ENCODE results near the gene RBM7.

RBM7 gene

DNA sequence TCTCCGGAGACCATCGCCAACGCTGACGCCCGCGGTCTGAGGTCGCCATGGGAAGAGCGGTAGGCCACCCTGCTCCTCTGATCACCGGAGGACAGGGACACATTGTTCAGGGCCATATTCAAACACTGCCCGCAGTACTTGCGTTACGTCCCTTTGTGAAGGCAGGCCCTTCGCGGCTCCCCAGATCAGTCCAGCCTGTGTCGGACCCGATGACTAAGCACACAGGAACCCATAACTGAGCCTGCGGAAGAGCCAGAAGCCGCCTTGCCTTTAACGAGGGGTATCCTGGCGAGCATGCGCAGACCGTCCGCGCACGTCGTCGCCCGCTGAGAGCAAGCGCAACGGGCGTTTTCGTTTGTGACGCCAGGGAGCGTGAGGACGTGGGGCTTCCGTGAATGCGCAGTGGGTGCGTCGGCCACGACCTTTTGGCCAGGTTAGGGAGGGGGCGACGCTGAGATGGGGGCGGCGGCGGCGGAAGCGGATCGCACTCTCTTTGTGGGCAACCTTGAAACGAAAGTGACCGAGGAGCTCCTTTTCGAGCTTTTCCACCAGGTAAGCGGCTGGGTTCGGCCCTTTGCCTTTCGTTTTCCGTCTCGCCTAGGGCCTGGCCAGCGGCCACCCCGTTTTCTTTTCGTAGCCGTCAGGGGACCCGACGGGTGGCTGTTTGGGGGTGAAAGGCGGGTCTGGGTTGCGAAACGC lies at the start of gene RBM7, which contains the start of gene C11orf71:
RBM7 (plus strand) TSS at position 451 of the 699 bp plus-strand sequence; CDS start at position 457, 6 bp downstream.
C11orf71 (minus strand) TSS at position 296 of the 699 bp plus-strand sequence; CDS start at position 116, 180 bp downstream.
- peak; percentile 92 to 97 for DNase-seq (ENCODE audit: extremely low read depth in 1 of 2, low read depth in 1 of 2)

GRCh38 chr11:114353443-114353842 lies 47.0 kb upstream of the RBM7 start:
- DNase-seq (ENCODE audit: extremely low read depth in 1 of 2, low read depth in 1 of 2), result no peak

DNA sequence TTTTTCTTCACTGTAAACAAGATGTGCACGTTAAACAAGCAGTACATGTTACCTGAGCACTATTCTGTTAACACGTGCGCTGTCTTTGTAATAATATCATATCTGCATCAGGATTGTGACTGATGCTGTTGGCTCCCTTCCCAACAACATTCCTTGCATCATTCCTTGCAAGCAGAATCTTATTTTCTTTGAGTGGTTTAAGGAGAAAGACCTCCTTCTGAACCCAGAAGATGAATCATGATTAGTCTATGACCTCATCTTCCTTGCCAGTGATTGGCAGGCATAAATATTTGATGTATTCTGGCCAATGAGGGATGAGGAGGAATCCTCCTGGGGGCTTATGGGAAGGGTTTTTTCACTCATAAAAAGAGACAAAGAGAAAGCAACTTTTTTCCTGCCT lies 46.4 kb upstream of the RBM7 start:
- DNase-seq (ENCODE audit: extremely low read depth in 1 of 2, low read depth in 1 of 2), result no peak

GRCh38 chr11:114358716-114359115 lies 41.8 kb upstream of the RBM7 start:
- DNase-seq (ENCODE audit: extremely low read depth in 1 of 2, low read depth in 1 of 2), result no peak

DNA sequence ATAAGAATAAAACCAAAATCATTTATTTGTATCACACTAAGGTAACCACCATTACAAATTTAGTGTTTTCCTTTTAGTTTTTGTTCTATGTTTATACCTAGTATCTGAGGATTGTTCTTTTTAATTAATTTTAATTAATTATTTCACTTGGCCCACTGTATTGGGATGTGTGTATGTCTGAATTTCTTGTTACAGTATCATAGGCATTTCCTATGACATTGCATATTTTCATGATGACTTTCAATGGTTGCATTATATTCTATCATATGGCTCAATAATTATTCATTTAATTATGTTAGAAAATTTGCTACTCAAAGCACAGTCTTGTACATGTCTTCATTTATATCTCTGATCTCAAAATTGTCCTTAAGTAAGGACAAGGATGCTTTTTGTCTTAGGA lies 41.1 kb upstream of the RBM7 start:
- DNase-seq (ENCODE audit: extremely low read depth in 1 of 2, low read depth in 1 of 2), result no peak

DNA sequence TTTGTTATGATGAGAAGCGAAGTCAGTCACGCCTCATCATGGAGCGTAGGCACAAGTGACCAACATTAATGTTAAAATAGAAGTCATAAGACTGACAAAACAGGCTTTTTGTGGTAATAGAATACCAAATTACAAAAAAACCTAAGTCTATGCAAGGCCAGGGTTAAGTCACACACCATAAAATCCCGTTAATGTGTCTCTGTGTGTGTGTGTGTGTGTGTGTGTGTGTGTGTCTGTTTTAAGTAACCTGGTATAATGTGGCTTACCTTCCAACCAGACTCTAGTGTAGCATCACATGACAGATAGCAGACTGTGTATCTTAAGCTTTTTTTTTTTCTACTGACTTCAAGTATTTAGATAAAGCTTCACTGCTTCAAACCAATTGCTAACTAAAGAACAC lies 38.1 kb upstream of the RBM7 start:
- no peak for DNase-seq (ENCODE audit: extremely low read depth in 1 of 2, low read depth in 1 of 2)

DNA sequence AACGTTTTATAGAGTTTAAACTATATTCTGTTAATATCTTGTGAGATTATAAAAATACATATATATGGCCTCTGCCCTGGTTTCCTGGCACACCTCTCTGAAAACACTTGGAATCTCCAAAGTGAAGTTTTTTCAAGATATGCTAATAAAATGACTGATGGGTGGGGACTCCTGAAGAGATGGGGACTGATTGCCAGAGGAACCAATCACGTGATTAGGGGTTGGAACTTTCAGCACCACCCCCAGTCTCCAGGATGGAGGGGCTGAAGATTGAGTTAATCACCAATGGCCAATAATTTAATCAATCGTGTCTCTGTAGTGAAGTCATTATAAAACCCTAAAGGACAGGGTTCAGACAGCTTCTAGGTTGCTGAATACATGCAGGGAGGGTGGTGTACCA lies 37.5 kb upstream of the RBM7 start:
- DNase-seq (ENCODE audit: extremely low read depth in 1 of 2, low read depth in 1 of 2), result no peak

DNA sequence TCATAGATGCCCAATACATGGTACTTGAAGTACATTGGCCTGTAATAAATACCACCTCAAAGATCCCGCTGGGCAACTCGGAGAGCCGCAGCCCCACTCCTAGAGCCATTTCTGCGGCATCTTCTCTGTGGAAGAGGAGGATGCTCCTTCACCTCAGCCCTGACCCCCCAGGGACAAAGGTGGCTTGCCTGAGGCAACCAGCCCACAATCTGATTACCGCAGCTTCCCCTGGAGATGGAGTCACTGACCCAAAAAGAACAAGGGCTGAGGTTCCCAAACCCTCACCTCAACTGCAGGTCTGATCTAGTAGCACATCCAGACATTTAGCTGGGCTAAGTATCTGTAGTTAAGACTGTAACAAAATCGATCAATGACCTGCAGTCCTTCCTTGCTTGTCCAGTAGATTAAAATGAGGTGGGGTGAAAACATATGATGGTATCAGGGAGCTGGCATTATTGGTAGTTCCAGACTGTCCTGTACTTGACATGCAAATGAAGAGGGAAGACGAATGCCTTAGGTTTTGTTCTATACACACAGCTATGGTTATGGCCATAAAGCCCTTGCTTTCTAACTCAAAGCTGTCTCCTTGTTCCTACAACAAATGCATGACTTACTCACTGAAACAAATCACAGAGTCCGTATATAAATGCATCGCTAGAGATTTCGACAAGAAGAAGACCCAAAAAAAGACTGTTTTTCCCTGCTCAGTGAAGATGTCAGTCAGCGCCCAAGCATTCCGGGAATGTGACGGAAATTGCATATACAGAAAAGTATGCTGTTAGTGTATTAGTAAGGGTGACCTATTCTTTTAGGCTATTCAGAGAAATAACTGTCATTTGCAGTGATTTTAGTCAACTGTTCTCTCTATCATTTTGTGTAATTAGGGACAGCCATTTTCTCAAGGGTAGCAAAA lies 33.9 kb upstream of the RBM7 start:
- DNase-seq (ENCODE audit: extremely low read depth in 1 of 2, low read depth in 1 of 2), result no peak

DNA sequence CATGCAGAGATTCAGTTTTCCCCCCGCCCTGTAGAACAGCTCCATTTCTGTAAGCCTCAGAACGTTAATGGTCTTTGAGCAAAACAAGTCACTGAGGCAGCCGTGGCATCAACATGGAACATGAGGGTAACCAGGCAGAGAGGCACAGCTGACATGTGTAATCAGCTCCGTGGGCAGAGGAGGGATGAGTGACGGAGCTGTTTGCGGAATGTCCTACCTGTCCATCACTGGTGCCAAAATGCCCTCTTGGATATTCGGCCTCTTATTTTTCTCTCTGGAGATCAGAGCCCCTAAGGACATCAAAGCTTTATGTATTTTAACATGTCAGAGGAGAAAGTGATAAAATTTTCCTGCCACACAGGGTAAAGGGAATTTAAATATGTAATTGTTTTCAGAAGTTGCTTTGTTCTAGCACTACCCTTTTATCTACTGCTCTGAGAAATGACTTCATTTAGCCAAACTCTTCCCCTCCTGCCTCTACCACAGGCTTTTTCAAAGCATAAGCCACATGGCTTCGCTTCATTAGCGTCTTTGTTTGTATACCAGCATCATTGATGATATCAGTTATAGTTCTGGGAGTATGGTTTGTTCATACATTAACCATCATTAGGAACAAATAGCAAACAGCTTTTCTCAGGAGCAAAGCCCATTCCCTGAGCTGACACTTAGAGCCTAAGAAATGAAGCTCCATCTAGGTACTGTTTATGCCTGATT lies 33.1 kb upstream of the RBM7 start:
- DNase-seq (ENCODE audit: extremely low read depth in 1 of 2, low read depth in 1 of 2), result no peak

- no peak for DNase-seq (ENCODE audit: extremely low read depth in 1 of 2, low read depth in 1 of 2)
Measured at GRCh38 chr11:114368918-114369680, 31.4 kb upstream of the RBM7 start.

- DNase-seq (ENCODE audit: extremely low read depth in 1 of 2, low read depth in 1 of 2), result no peak
Measured at GRCh38 chr11:114375052-114375451, 25.4 kb upstream of the RBM7 start.

GRCh38 chr11:114377612-114378267 lies 22.7 kb upstream of the RBM7 start:
- no peak for DNase-seq (ENCODE audit: extremely low read depth in 1 of 2, low read depth in 1 of 2)

DNA sequence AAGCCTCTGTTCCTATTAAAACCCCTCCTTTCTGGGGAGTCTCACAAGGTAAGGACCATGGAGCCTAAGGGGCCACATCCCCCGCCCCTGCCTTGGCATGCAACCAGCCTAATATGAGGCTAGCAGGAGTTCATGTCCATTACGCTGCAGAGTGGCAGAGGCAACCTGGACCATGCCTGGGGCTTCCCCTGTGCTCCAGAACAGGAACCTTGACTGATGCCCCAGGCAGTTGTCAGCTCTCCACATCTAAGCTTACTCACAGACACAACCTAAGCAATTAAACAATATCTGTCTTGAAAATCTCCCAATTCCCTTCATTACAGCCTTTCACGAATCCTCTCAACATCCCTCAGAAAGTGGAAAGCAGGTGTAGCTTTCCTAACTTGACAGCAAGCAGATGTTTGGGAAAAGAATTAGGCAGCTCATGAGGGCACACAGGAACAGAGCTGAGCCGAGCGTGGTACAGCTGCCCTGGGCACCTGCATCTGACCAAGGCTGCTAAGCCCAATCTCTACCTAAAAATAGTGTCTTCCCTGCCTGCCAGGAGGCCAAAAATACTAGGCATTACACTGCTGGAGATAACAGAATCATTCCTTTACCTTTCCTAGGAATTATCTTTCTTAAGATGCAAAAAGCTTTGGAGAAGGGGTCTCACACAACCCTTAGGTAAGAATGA lies 20.9 kb upstream of the RBM7 start:
- no peak for DNase-seq (ENCODE audit: extremely low read depth in 1 of 2, low read depth in 1 of 2)

GRCh38 chr11:114382509-114382908 lies 18.0 kb upstream of the RBM7 start:
- no peak for DNase-seq (ENCODE audit: extremely low read depth in 1 of 2, low read depth in 1 of 2)

DNA sequence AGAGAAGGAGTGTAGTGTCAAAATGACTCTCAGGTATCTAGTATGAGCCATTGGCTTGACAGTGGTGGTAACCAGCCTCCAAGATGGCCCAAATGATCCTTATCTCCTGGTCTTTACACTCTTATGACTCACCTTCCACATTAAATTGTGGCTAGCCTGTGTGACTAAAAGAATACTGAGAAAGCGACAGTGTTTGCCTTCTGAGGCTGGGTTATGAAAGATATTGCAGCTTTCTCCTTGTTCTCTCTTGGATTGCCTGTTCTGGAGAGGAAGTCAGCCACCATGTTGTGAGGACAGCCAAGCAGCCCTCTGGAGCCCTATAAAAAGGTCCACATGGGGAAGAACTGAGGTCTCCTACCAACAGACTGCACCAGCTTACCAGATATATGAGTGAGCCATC lies 16.0 kb upstream of the RBM7 start:
- no peak for DNase-seq (ENCODE audit: extremely low read depth in 1 of 2, low read depth in 1 of 2)

GRCh38 chr11:114386131-114386530 lies 14.3 kb upstream of the RBM7 start:
- no peak for DNase-seq (ENCODE audit: extremely low read depth in 1 of 2, low read depth in 1 of 2)

GRCh38 chr11:114386545-114386944 lies 13.9 kb upstream of the RBM7 start:
- DNase-seq (ENCODE audit: extremely low read depth in 1 of 2, low read depth in 1 of 2), result no peak

GRCh38 chr11:114392735-114393667 lies 7.5 kb upstream of the RBM7 start:
- DNase-seq (ENCODE audit: extremely low read depth in 1 of 2, low read depth in 1 of 2), result no peak
